HK-2 (cell line): ENCODE results near the gene PRLR.
A peak's percentile ranks its signal among the peaks of the same experiment; 100 is the strongest.
"Not testable (repeated sequence)": the region's sequence is repeated elsewhere in the genome, so short reads cannot be mapped to it uniquely, and the experiment has no call there.

Experiments
- DNase-seq: peaks from one replicate; pipeline ENCODE4 v3.0.0-alpha.2; 2018; ENCODE audit not compliant: unreplicated experiment

The PRLR gene

DNA sequence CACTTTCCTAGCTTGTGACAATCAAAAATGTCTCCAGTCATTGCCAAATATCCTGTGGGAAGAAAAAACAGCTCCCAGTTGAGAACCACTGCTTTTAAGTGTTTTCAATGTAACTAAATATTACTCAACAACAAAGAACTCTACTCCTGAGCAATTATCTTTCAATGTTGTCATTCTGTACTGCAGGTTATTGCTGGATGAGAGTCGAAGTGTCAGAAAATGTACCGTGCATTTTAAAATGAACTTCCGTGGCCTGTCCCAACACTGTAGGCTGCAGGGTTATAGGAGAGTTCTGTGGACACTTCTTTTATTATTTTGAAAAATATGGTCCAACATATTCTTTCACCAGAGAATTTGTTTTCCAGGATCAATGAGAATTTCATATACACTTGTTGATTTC, 147.8 kb downstream of the PRLR start:
- DNase-seq: no peak

DNA sequence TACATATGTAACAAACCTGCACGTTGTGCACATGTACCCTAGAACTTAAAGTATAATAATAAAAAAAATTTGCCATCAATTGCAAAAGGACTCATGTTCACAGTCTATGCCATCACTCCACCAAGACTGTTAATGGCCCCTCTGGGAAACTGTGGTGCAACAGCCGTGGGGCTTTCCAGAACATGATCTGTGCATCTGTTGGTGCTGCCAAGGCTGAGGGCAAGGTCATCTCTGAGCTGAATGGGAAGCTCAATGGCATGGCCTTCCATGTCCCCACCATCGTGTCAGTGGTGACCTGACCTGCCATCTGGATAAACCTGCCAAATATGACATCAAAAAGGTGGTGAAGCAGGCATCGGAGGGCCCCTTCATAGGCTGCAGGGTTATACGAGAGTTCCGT, 149.2 kb downstream of the PRLR start:
- no peak for DNase-seq

DNA sequence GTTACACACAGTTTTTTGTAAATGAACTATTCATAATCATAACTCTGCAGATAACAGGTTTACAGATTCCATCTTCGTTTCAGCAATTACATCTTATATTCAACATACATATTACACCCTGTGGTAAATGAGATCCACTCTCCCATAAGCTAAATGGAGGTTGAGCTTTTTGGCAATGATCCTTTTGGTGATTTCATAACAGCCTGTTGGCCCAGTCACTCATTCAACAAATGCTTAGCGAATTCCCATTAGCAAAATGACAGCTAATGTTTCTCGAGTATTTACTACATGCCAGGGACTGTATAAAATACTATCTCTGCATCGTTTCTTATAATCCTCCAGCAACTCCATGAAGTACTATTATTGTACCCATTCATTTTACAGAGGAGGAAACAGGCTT, 157.1 kb downstream of the PRLR start:
- no peak for DNase-seq

DNA sequence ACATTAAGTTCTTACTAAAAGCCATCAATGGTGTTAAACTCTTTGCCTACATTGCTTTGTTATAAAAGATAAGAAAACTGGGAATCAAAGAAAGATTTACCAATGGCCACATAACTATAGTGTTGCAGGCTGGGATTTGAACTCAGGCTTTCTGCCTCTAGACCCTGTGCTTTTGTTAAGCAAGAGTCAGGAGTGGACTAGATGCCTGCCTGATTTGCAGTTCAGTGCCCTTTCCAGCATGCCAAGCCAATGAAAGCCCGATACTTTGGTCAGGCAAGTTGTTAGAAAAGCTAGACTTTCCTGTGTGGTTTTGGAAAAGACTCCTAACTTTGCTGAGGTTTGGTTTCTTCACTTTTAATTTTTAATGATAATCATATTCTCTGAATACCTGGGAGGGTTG, 161.1 kb downstream of the PRLR start:
- no peak for DNase-seq

DNA sequence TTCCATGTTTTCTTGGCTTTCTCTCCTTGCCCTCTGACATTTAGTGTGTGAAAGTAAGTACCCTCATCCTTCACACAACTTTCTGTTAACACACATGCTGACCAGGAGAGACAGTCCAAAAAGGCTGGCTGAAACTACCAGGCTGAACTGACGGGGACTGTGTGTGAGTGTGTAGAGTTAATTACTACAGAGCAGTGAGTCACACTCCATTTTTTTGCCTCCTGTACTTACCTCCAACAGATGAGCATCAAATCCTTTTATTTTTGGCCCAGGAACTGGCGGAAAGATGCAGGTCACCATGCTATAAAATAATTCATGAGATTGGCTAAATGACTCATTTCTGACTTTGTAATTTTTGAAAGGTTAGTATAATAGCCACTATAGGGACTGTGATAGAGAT, 162.3 kb downstream of the PRLR start:
- no peak for DNase-seq

DNA sequence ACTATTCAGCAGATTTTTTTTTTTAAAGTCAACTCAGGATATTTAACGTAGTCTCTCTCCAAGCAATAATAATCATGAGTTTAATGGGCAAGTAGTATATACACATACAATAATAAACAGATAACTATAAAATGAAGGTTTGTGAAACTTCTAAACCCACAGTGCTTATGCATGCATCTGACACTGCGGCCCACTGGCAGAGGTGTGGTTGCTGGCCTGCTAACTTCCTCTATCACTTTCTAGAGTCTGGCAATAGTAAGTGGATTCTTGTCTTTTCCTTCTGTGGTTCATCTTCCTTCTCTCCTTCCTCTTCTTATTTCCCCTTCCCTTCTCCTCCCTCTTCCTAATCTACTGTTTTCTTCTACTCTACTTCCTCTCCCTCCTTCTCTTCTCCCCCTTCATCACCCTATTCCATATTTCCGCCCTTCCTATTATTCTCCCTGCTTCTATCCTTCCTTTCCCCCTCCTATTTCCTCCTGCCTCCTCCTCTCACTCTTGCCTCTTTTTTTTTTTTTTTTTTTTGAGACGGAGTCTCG, 164.0 kb downstream of the PRLR start:
- DNase-seq: no peak

DNA sequence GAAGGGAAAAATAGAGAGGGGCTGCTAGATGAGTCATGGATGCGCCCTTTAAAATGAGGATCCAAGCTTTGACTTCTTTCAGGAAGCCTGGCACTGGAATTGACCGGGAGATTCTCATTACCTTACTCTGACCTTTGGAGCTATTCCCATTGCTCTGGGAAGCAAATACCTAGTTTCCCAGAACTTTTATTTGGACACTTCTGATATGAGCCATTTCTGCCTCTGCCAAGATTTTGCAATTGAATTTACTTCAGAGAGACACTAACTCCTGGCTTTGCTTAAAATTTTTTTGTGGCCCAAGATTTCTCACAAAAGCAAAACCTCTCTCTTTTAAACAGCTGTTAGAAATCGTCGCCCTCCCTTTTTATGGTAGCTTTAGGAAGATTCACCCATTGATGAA, 166.9 kb downstream of the PRLR start:
- DNase-seq: no peak

DNA sequence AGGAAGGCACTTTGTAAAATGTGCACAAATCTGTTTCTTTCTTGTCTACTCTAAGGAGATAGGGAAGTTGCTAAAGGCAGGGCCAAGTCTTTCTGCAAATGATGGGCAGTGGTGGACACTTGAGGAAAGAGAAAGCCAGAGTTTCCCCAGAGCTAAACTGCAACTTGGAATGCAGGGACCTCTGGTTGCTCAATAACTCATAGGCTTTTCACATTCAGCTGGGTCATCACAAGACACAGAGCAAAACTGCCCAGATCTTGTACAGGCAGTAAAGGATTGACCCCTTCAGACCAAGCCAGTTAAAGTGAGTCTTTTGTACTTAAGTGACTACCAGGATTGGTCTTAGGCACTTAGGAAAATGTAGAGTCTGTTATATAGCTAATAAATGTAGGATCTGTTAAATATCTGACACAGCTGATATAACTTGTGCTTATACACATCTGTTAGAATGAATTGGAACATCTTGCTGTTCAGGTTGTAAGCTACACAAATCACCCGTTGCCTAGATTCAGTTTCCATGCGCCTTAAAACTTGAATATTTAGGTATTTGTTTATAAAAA, 169.0 kb downstream of the PRLR start:
- no peak for DNase-seq

DNA sequence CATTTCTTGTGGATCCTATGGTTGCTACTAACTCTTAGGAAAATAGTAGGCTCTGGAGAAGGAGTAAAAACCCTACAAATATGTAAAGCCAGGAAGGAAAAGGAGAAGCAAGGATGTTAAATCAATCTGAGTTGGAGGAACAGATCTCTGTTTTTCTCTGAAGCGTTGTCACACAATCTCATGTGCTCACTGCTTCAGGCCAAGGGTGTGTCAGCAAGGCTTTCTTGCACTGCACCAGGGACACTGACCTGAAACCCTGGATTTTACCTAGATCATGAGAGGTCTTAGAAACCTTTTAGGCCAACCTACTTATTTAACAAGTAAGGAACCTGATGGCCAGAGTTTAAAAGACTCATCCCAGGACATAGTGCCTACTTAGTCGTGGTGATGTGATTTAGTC, 170.1 kb downstream of the PRLR start:
- DNase-seq: no peak

DNA sequence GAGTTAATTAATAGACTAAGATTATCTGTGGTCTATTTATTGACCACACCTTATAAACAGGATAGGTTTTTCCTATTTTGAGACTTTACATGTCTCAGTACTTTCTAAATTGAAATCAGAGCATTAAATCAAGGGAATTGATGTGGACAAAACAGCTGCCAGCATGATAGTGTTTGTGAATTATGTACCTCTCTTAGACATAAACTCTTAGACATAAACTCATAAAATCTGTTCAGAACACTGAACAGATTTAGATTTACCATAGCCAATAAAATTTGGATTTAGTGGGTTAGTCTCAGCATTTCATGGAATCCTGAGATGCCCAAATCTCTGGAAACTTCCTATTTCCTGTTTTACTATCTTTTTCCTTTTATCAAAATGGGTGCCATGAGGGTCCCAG, 171.0 kb downstream of the PRLR start:
- DNase-seq: no peak

DNA sequence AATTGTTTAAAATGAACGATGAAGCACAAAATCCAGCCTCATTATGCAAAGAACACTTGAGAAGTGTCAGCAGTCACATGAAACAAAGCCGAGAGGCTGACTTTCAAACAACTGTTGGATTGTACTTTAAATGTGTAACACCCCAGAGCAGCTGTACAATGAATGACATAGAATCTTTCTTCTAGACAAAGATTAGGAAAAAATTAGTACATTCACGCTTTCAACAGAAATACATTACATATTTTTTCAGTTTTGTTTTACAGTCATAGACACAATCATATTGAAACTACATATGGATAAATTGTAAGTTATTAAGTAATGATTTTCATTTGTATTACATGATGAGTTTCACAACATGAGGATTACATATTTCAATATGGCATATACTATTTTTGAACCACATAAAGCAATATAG, 171.9 kb downstream of the PRLR start:
- DNase-seq: no peak

DNA sequence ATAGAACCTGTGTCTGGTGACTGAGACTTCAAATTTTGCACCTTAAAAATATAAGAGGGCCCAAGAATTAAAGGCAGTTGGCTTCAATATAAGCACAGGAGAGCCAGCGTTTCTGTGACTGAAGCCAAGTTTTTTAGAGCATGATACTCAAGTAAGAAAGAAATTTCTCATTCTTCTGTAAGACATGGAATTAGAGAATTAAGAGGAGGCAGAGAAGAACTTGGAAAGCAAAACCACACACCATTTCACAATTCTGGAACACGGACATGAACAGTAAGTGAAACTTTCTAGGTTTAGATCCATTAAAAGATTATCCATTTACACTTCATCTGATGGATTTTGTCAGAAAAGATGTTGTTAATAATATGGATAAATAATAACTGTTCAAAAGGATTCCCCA, 173.6 kb downstream of the PRLR start:
- no peak for DNase-seq

DNA sequence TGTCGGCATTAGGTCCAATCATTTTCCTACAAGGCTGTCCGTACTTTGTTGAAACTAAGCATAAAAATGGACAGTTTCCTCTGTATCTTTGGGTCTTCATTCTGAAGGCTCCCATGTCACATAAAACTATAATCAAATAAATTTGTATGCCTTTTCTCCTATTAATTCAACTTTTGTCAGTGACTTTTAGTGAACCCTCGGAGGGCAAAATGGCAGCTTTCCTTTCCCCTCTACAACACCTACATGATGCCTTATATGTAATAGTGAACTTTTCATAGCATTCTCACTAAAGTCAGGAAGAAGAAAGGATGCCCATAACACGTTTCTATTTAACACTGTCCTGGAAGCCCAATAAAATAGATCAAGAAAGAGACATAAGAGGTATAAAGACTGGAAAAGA, 177.4 kb downstream of the PRLR start:
- no peak for DNase-seq

DNA sequence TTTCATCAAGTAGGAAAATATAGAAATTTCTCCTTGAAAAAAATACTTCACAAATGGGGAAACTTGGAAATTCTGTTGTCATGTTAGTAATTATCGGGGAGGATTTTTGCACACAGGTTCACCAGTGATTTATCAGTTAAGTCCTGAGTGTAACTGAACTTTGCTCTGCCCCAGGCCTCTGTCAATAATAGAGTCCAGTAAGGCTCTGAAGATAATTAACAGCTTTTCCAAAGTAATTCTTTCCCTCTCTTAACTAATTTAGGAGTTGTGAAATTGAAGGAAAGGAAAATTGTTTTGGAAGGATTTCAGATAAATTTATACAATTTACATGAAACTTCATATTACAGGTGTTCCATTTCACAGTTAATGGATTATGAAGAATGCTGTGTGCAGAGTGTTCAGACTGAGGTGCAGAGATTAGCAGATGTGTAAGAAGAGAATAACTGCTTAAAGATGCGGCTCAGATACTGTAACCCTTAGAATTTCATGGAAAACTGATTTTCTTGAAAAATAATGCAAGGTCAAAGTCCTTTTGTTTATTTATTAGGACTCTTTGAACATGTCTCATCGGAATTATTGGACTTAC, 179.7 kb downstream of the PRLR start:
- no peak for DNase-seq

DNA sequence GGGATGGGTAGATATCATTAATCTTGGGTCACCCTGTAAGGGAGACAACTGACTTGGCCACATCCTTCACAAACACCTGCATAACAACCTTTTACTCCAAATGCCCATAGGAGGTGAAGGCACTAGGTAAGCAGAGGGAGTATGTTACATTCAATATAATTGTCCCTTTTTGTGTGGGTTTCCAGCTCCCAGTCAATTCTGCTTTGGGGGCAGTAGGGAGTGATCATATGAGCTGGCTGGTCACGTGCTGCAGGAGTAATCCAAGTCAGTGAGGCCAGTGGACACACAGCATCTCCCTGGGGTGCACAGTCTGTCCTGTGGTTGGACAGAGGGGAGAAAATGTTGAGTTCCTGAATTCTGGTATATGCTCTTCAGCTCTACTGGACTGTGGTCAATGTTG, 181.4 kb downstream of the PRLR start:
- DNase-seq: no peak

DNA sequence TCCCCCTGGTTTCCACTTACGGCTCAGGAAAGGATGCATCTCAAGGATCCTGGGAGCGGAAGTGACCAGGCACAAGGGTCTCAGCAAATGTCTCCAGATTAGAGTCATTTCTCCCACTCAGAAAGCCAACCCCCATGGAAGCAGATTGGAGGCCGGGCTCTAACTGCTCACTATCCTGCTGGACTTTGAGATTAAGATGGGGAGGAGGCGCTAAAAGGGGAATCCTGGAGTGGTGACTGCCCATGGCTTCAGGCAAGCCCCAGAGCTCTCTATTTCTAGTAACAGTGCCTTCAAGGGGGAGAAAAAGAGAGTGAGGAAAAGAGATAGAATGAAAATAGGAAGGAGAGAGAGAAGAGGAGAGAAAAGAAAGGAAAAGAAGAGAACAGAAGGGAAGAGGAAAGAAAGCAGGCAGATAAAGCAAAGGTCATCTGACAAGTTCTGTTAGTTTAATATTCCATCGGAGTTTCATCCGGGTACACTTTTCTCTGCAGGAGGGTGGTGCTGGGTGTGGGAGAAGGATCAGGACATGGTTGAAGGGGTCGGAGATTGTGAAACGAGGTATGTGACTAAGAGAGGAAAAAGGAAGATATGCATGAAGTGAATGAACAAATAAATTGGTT, 182.4 kb downstream of the PRLR start, which contains the start of gene AGXT2:
Gene AGXT2 (minus strand): TSS at position 165 of the 620 bp plus-strand sequence. CDS start 57 bp downstream, at position 108.
- DNase-seq: no peak

DNA sequence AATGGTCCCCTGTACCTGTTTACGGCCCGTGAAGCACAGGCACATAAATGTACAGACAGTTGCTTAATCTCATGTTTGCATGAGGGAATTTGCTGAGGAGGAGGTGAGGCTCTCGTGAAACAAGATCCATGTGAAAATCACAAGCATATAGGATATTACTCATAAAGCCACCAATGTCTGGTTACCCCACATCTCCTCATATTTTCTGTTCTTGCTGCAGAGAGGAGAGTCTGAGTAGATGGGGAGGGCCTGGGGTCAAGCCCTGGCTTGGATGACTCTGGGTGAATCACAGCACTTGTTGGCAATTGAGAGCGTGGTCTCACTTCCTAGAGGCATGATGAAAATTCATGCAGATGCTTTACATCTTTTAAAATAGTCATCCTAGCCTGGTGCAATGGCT, 183.5 kb downstream of the PRLR start:
- DNase-seq: peak; percentile 24

DNA sequence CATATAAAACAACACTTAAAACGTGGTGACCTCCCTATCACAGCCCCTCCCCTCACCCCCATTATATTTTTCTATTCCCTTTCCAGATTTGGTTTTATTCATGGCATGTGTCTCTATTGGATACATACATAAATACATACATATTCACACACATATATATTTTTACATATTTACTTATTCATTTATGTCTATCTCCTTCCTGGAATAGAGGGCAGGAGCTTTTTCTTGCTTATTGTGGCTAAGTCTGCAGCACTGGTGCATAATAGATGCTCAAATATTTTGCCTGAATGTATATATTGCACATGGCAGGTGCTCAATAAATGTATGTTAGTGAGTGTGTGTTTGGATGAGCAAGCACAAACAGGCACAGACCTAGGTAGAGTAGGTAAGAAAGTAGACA, 185.0 kb downstream of the PRLR start:
- no peak for DNase-seq

DNA sequence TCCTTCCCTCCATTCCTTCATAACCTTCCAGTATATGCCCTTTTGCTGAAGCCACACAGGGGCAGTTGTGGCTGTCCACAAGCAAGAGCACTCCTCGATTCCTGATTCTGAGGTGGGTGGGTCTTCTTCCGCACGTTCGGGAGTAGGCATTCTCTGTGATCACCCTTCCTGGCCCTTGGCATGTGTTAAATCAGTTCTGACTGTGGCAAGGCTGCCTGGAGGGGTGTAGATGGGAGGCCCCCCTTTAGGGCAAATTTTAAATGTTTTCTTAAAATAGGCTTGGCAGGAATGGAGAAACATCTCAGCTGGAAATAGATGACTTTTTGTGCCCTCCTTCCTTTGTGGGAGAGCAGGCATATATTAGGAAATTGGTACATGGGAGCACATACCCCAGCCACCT, 185.6 kb downstream of the PRLR start:
- no peak for DNase-seq

DNA sequence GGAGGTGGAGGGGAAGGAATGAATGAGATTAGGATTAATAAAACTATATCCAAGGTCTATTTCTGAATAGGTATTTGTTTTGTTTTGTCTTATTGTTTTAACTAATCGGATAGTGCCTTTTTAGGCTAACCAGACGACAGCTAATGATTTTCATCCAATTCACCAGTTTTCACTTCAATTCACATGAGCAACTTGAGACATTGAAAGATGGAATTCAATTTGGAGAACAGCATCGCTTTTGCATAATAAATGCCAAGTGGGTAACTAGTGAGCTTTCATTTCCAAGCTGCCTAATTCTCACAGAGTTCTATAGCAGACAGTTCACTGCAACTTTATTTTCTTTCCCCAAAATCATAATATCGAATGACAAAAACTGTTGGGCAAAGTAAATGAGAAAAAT, 187.5 kb downstream of the PRLR start:
- DNase-seq: no peak

DNA sequence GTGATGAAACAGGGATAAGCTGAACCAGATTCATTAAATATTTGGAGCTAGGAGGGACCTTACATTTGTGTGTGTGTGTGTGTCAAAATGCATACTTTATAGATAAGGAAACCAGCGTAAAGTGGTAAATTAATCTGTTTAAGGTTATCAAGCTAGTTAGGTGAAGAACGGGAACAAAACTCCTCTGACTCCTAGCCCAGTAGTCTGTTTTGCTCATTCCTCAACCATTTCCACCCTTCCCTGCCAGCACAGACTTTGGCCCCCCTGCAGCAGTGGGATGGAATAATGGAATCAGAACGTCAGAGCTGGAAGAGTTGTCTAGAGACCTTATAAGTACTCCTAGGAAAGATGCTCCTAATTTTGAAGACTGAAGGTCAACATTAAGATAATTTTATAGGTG, 189.0 kb downstream of the PRLR start:
- DNase-seq: no peak

DNA sequence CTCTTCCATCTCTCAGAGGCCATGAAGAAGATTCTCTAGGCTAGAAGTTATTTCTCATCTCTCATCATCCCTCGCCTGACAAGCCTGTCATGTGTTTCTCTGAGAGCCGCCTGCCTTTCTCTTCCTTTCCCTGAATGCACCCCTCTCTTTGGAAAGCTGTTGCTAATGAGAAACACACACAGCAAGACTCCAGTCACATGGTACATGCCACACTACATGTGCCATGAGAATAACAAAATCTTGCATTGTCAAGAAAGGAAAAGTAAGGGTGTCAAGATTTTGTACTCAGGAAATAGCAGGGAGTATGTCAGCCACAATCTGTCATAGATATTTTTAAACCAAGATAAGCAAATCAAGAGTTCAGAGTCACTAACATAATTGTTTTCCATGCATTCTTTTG, 191.4 kb downstream of the PRLR start:
- no peak for DNase-seq

DNA sequence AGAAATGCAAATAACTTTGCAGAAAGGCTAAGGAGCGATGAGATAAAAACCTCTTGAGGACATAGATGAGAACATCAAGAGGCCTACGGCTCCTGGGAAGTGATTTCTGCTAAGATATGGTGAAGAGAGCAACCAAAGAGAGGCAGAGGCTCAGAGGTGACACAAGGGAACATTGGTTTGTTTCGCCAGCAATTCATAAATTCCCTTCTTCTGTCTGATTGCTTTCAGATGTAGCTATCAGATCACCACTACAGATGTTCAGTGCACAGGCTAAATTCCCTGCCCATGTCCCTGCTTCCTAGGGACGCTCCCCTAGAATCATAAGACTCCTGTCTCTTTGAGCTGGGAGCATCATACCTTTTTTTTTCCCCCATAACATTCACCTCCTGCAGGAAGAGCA, 193.8 kb downstream of the PRLR start:
- DNase-seq: no peak

DNA sequence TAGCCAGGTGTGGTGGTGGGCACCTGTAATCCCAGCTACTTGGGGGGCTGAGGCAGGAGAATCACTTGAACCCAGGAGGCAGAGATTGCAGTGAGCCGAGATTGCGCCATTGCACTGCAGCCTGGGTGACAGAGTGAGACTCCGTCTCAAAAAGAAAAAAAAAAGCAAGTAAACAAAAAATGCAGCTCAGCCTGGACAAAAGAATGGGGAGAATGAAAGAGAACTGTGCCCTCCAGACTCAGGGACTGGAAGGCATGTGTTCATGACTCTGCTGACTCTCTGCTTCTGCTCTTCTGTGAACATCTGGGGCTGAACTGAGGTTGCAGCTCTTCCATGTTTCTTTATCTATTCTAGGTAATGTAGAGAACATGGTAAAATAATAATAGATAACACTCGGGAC, 194.4 kb downstream of the PRLR start:
- not testable (repeated sequence) for DNase-seq
